Neural progenitor cell (in vitro differentiated cells): Measurements from ENCODE around the gene PIP4K2A. TPM values are rescaled to one million over a fixed set of nuclear protein-coding genes. Genes with fewer than 3 reads are reported as not detected.
A peak's percentile ranks its signal among the peaks of the same experiment; 100 is the strongest.

Experiments
- DNase-seq: peaks from one replicate; pipeline ENCODE4 v3.0.0-alpha.2; 2016; ENCODE audit warnings: low spot score
- H2AFZ ChIP-seq: fragments of 200-600 bp; sonication (generic); replicated peaks from 2 replicates; pipeline ENCODE4 v1.6.1; 2016; ENCODE audit warnings: antibody characterized with exemption
- H3F3A ChIP-seq: fragments of 200-600 bp; sonication (generic); 2 replicates; pipeline ENCODE4 v1.6.1; 2016; ENCODE audit warnings: antibody characterized with exemption, low read depth
- H3K27ac ChIP-seq: fragments of 200-600 bp; sonication (generic); 2 replicates; pipeline ENCODE4 v1.5.1; 2016; ENCODE audit warnings: mild to moderate bottlenecking
- H3K27me3 ChIP-seq: fragments of 200-600 bp; sonication (generic); 2 replicates; pipeline ENCODE4 v1.6.1; 2016; ENCODE audit warnings: mild to moderate bottlenecking, moderate library complexity
- H3K36me3 ChIP-seq: fragments of 200-600 bp; sonication (generic); 2 replicates; pipeline ENCODE4 v1.5.1; 2016
- H3K4me1 ChIP-seq: fragments of 200-600 bp; sonication (generic); 2 replicates; pipeline ENCODE4 v1.6.1; 2016; ENCODE audit warnings: mixed run types
- H3K4me2 ChIP-seq: fragments of 200-600 bp; sonication (generic); 2 replicates; pipeline ENCODE4 v1.6.1; 2016
- H3K4me3 ChIP-seq: fragments of 200-600 bp; sonication (generic); 2 replicates; pipeline ENCODE4 v1.5.1; 2016
- H3K79me2 ChIP-seq: fragments of 200-600 bp; sonication (generic); 2 replicates; pipeline ENCODE4 v1.6.1; 2016; ENCODE audit warnings: low read depth
- H3K9ac ChIP-seq: fragments of 200-600 bp; sonication (generic); 2 replicates; pipeline ENCODE4 v1.6.1; 2016
- H3K9me3 ChIP-seq: fragments of 200-600 bp; sonication (generic); 2 replicates; pipeline ENCODE4 v1.5.1; 2016; ENCODE audit warnings: low read depth
- H4K20me1 ChIP-seq: fragments of 200-600 bp; sonication (generic); 2 replicates; pipeline ENCODE4 v1.6.1; 2016; ENCODE audit warnings: low read depth
- H3K27ac Mint-ChIP-seq: 3 replicates; pipeline ENCODE4 v1.8.0; 2021; ENCODE audit warnings: mixed read lengths
- H3K27me3 Mint-ChIP-seq: 2 replicates; pipeline ENCODE4 v1.8.0; 2022; ENCODE audit warnings: low read depth, mild to moderate bottlenecking, inconsistent platforms, moderate library complexity, mixed read lengths; ENCODE audit not compliant: insufficient read depth
- H3K36me3 Mint-ChIP-seq: 3 replicates; pipeline ENCODE4 v1.8.0; 2021; ENCODE audit warnings: mixed read lengths
- H3K4me1 Mint-ChIP-seq: 3 replicates; pipeline ENCODE4 v1.8.0; 2021; ENCODE audit warnings: mixed read lengths
- H3K4me3 Mint-ChIP-seq: 3 replicates; pipeline ENCODE4 v1.8.0; 2021; ENCODE audit warnings: mild to moderate bottlenecking, moderate library complexity, mixed read lengths
- H3K9me3 Mint-ChIP-seq: 3 replicates; pipeline ENCODE4 v1.8.0; 2020; ENCODE audit warnings: mixed read lengths
- EZH2 ChIP-seq: fragments of 200-600 bp; sonication (generic); IDR thresholded peaks from 2 replicates; pipeline ENCODE4 v1.6.1; 2017; ENCODE audit warnings: antibody characterized with exemption, mild to moderate bottlenecking, moderate library complexity
- EZH2phosphoT487 ChIP-seq: fragments of 200-600 bp; sonication (generic); IDR thresholded peaks from 2 replicates; pipeline ENCODE4 v1.6.1; 2017; ENCODE audit warnings: antibody characterized with exemption
- total RNA-seq: library from RNA; depleted of rRNA; stranded (reverse); fragments of >200 nt; gene quantifications from 2 replicates; pipeline ENCODE4 v1.2.3, GENCODE V29; 2015; ENCODE audit warnings: low replicate concordance
- TF ChIP-seq, protein P1 (sequence below): fragments of 200-600 bp; sonication (generic); IDR thresholded peaks from 2 replicates; pipeline ENCODE4 v1.5.1; 2017; ENCODE audit warnings: antibody characterized with exemption, mild to moderate bottlenecking

Gene PIP4K2A
- total RNA-seq, 1 donor from 2014 or later, result 37.6 TPM

DNA sequence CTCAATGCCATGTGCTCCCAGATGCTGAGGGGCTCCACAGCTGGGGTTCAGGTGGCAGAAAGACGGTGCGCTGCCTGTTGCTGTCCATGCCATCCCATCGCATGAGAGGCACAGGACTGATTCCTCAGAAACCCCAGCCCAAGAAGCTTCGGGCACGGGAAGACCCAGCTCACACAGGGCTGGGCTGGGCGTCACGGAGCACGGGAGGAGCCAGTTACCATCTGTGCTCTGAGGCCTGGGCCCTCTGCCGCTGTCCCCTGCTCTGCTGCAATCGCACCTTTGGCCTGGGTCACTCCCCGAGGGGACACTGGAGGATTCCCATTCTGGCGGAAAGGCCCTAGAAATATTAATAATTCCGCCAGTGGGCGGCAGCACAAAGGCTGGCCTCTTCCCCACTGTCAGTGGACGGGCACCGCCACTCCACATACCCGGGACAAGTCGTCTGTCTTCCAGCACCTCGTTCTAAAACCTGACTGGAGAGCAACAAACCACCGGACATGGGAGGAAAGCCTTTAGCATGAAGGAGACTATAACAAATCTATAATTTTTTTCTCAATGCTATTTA is 92.1 kb downstream of the PIP4K2A start:
- TF ChIP-seq, protein P1, sequence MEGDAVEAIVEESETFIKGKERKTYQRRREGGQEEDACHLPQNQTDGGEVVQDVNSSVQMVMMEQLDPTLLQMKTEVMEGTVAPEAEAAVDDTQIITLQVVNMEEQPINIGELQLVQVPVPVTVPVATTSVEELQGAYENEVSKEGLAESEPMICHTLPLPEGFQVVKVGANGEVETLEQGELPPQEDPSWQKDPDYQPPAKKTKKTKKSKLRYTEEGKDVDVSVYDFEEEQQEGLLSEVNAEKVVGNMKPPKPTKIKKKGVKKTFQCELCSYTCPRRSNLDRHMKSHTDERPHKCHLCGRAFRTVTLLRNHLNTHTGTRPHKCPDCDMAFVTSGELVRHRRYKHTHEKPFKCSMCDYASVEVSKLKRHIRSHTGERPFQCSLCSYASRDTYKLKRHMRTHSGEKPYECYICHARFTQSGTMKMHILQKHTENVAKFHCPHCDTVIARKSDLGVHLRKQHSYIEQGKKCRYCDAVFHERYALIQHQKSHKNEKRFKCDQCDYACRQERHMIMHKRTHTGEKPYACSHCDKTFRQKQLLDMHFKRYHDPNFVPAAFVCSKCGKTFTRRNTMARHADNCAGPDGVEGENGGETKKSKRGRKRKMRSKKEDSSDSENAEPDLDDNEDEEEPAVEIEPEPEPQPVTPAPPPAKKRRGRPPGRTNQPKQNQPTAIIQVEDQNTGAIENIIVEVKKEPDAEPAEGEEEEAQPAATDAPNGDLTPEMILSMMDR, result no peak
- TF ChIP-seq EZH2 (no peak), EZH2phosphoT487 (no peak)
- Mint-ChIP-seq H3K4me1 (peaks cover 70% of the 10 kb centered on the region), H3K4me3 (no peak overlapping the region), H3K9me3 (peaks cover 6% of the 10 kb centered on the region), H3K27me3 (no peaks in the 10 kb centered on the region), H3K36me3 (peaks cover 6% of the 10 kb centered on the region), H3K27ac (no peak overlapping the region)
- Histone ChIP-seq H4K20me1 (peaks cover 9% of the 10 kb centered on the region), H3K4me3 (no peak overlapping the region), H3K36me3 (no peaks in the 10 kb centered on the region), H3K9me3 (no peaks in the 10 kb centered on the region), H3K27ac (no peak overlapping the region), H3K4me1 (peaks cover 36% of the 10 kb centered on the region), H3K79me2 (peaks cover 62% of the 10 kb centered on the region), H3K4me2 (no peak overlapping the region), H3F3A (peaks cover 8% of the 10 kb centered on the region), H3K9ac (no peak overlapping the region), H2AFZ (no peak overlapping the region), H3K27me3 (no peaks in the 10 kb centered on the region)
- no peak for DNase-seq

DNA sequence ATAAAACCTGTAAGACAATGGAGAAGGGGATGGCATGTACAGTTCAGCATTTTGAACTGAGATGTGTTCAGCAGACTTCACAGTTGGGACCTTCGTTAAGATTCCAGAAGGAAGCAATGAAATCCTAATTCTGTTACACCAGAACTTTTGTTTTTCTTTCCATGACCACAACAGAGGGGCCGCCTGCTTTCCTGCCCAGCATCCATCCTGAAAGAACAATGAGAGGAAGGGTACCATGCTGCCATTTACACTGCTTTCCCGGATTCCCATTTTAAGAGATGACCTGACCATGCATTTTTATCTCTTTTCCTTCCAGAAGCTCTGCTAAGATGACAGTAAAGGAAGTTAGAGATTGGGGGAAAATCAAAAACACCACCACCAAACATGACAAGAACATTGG is 92.7 kb downstream of the PIP4K2A start:
- Mint-ChIP-seq H3K4me3 (no peak overlapping the region), H3K4me1 (peaks cover 70% of the 10 kb centered on the region), H3K36me3 (peaks cover 6% of the 10 kb centered on the region), H3K9me3 (peaks cover 6% of the 10 kb centered on the region), H3K27me3 (no peaks in the 10 kb centered on the region), H3K27ac (peak overlapping the region; percentile 24)
- H3K27me3 ChIP-seq, result no peaks in the 10 kb centered on the region
- H3K4me3 ChIP-seq, result no peak overlapping the region
- peaks cover 8% of the 10 kb centered on the region for H3F3A ChIP-seq
- H3K4me1 ChIP-seq, result peaks cover 38% of the 10 kb centered on the region
- H2AFZ ChIP-seq, result no peak overlapping the region
- DNase-seq, result no peak
- TF ChIP-seq EZH2phosphoT487, result no peak
- TF ChIP-seq, protein P1, result no peak
- no peak for TF ChIP-seq EZH2
- H3K27ac ChIP-seq, result no peak overlapping the region
- H3K79me2 ChIP-seq, result peaks cover 62% of the 10 kb centered on the region
- no peaks in the 10 kb centered on the region for H3K36me3 ChIP-seq
- no peak overlapping the region for H3K9ac ChIP-seq
- peaks cover 9% of the 10 kb centered on the region for H4K20me1 ChIP-seq
- H3K9me3 ChIP-seq, result no peaks in the 10 kb centered on the region
- no peak overlapping the region for H3K4me2 ChIP-seq

DNA sequence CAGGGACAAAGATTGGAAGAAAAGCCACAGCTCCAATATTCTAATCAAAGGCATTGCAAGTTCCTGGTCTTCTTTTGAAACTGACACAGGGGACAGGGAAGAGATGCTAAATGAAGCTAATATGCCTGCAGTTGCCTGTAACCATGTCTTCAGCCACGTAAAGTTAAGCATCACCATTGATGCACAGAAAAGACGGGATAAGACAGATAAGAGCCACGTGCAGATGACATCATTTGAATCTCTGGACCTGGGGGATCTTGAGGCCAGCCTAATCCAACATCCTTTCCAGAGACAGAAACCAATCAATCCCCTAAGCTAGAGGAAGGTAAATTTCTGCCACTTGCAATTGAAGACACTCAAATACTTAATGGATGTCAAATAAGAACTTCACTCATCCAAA is 93.4 kb downstream of the PIP4K2A start:
- H3K9me3 Mint-ChIP-seq, result peaks cover 6% of the 10 kb centered on the region
- H3K9me3 ChIP-seq, result no peaks in the 10 kb centered on the region
- no peaks in the 10 kb centered on the region for H3K27me3 ChIP-seq
- H3K4me1 ChIP-seq, result peaks cover 37% of the 10 kb centered on the region
- peaks cover 6% of the 10 kb centered on the region for H3K36me3 Mint-ChIP-seq
- peaks cover 68% of the 10 kb centered on the region for H3K4me1 Mint-ChIP-seq
- peaks cover 8% of the 10 kb centered on the region for H3F3A ChIP-seq
- H3K79me2 ChIP-seq, result peaks cover 61% of the 10 kb centered on the region
- no peak overlapping the region for H3K27ac Mint-ChIP-seq
- no peaks in the 10 kb centered on the region for H3K27me3 Mint-ChIP-seq
- H3K4me3 Mint-ChIP-seq, result no peak overlapping the region
- no peak overlapping the region for H2AFZ ChIP-seq
- peaks cover 5% of the 10 kb centered on the region for H4K20me1 ChIP-seq
- no peak overlapping the region for H3K4me2 ChIP-seq
- TF ChIP-seq, protein P1, result no peak
- TF ChIP-seq EZH2phosphoT487 (no peak), EZH2 (no peak)
- no peak overlapping the region for H3K9ac ChIP-seq
- H3K27ac ChIP-seq, result no peak overlapping the region
- no peak for DNase-seq
- H3K36me3 ChIP-seq, result no peaks in the 10 kb centered on the region
- H3K4me3 ChIP-seq, result no peak overlapping the region
